IPS-20b (cell line): ENCODE results near the gene GALNT5.

Experiments used
- H3K27ac ChIP-seq: one replicate; pipeline ENCODE4 v1.5.1; 2013; ENCODE audit warnings: low read length
- H3K27me3 ChIP-seq: 2 replicates; pipeline ENCODE4 v1.6.1; 2013; ENCODE audit warnings: mild to moderate bottlenecking, low read length, inconsistent platforms; ENCODE audit not compliant: insufficient read depth
- H3K36me3 ChIP-seq: 2 replicates; pipeline ENCODE4 v1.6.1; 2013; ENCODE audit warnings: low read depth, mild to moderate bottlenecking, inconsistent platforms, low read length, moderate library complexity; ENCODE audit not compliant: insufficient read depth
- H3K4me1 ChIP-seq: 2 replicates; pipeline ENCODE4 v1.6.1; 2013; ENCODE audit warnings: mild to moderate bottlenecking, control low read depth, inconsistent platforms, low read length, moderate library complexity; ENCODE audit not compliant: insufficient read depth
- H3K4me3 ChIP-seq: 2 replicates; pipeline ENCODE4 v1.5.1; 2013; ENCODE audit warnings: mild to moderate bottlenecking, low read length, inconsistent platforms
- H3K9ac ChIP-seq: 2 replicates; pipeline ENCODE4 v1.6.1; 2013; ENCODE audit warnings: low read depth, mild to moderate bottlenecking, inconsistent platforms, low read length, moderate library complexity
- H3K9me3 ChIP-seq: 2 replicates; pipeline ENCODE4 v1.6.1; 2013; ENCODE audit warnings: mild to moderate bottlenecking, low read depth, low read length, inconsistent platforms; ENCODE audit not compliant: insufficient read depth

The GALNT5 gene

DNA sequence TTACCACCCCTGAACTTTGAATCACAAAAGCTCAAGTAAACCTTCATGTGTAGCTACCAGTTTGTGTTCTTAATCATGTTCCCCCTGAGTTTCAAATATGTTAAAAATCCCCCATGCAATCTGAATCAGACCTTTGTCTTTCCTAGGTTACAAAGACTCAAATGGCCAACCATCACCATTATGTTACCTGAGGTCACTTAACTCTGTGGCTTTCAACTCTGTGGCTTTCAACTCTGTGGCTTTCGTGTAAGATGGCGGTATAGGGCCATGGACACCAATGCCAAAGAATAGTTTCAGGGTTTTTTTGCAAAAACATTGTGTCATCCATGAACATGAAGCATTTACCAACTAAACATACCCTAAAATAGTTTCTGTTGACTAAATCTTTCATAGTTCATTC, 61.4 kb downstream of the GALNT5 start:
- Histone ChIP-seq H3K36me3 (no peaks in the 10 kb centered on the region), H3K9ac (no peak overlapping the region), H3K4me1 (peaks cover 21% of the 10 kb centered on the region; the same call in 1 of the 2 replicates), H3K9me3 (no peaks in the 10 kb centered on the region), H3K27me3 (no peaks in the 10 kb centered on the region), H3K27ac (no peak overlapping the region), H3K4me3 (no peak overlapping the region)

DNA sequence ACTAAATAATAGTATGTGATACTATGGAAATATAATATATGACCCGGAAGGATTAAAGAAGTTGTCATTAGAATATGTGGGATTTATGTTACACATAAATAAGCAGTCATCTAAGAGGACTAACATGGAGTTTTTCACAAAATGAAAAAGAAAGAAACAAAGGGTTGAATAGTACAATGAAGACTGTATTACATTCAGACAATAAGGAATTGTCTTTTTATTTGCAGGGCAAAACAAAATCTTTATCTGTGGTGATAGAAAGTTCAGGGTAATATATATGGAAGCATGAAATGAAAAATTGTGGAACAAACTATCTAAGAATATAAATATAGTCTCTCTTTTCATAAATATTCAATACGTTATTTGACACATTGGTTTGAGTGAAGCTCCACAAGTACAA, 62.3 kb downstream of the GALNT5 start:
- H3K4me3 ChIP-seq = no peak overlapping the region
- H3K9me3 ChIP-seq = no peaks in the 10 kb centered on the region
- H3K27me3 ChIP-seq = no peaks in the 10 kb centered on the region
- peaks cover 21% of the 10 kb centered on the region; the same call in 1 of the 2 replicates for H3K4me1 ChIP-seq
- no peak overlapping the region for H3K27ac ChIP-seq
- H3K36me3 ChIP-seq = no peaks in the 10 kb centered on the region
- H3K9ac ChIP-seq = no peak overlapping the region

DNA sequence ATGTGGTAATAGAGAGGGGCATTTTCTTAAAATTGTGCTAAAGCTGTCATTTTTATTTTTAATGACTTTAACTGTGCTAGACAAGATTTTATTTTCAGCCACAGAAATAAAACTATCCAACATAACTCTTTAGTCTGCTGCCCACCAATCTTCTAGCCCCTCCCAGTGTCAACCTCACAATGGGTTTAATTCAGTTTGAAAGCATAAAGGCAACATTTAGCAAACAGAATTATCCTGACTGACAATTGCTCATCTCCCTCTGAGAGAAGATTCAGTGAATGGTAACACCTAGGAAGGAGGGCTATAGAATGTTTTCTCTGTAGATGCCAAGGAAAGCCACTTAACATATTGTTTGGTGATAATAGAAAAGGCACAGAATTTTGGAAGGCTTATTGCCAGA, 62.9 kb downstream of the GALNT5 start:
- Histone ChIP-seq H3K9me3 (no peaks in the 10 kb centered on the region), H3K27me3 (no peaks in the 10 kb centered on the region), H3K9ac (no peak overlapping the region), H3K36me3 (no peaks in the 10 kb centered on the region), H3K4me3 (no peak overlapping the region), H3K4me1 (peaks cover 23% of the 10 kb centered on the region; the same call in 1 of the 2 replicates), H3K27ac (no peak overlapping the region)

DNA sequence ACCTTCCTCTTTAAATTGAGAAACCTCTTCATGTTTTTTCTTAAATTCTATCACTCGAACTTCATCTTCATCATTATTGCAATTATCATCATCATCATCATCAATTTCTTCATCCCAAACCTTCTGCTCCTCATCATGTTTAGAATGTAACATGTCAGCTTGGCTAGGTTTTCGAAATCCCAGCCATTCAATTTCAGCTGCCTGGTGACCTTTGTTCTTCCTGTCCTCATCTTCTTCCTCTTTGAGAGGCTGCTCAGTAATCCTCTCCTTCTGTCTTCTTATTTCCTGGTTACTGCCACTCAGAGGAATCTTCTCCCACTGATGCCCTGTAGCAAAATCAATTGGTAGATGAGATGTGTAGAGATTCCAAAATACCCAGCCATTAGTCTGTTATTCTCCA, 64.0 kb downstream of the GALNT5 start:
- H3K36me3 ChIP-seq = no peaks in the 10 kb centered on the region
- no peaks in the 10 kb centered on the region for H3K9me3 ChIP-seq
- peaks cover 24% of the 10 kb centered on the region; the same call in 1 of the 2 replicates for H3K4me1 ChIP-seq
- no peak overlapping the region for H3K27ac ChIP-seq
- H3K9ac ChIP-seq = no peak overlapping the region
- no peaks in the 10 kb centered on the region for H3K27me3 ChIP-seq
- H3K4me3 ChIP-seq = no peak overlapping the region

DNA sequence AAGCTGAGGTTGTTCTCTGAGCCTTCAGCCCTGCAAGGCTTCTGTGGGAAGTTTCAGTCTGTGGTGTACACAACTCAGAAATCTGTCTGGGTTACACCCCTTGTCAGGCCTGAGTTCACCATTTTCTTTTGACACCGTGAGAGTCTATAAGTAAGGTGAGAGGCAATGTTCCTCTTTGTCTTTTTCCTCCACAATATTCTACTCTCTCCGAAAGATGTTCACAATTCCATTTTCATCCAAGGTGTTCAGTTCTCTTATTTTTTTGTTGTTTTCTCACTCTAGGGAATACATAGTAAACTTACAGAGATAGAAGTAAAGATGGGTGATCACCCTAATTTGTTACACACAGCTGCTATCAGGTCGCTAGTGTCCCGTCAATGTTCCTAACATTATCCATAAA, 64.9 kb downstream of the GALNT5 start:
- no peak overlapping the region for H3K9ac ChIP-seq
- peaks cover 27% of the 10 kb centered on the region; the same call in 1 of the 2 replicates for H3K4me1 ChIP-seq
- no peaks in the 10 kb centered on the region for H3K27me3 ChIP-seq
- no peaks in the 10 kb centered on the region for H3K36me3 ChIP-seq
- H3K27ac ChIP-seq = no peak overlapping the region
- no peaks in the 10 kb centered on the region for H3K9me3 ChIP-seq
- no peak overlapping the region for H3K4me3 ChIP-seq

DNA sequence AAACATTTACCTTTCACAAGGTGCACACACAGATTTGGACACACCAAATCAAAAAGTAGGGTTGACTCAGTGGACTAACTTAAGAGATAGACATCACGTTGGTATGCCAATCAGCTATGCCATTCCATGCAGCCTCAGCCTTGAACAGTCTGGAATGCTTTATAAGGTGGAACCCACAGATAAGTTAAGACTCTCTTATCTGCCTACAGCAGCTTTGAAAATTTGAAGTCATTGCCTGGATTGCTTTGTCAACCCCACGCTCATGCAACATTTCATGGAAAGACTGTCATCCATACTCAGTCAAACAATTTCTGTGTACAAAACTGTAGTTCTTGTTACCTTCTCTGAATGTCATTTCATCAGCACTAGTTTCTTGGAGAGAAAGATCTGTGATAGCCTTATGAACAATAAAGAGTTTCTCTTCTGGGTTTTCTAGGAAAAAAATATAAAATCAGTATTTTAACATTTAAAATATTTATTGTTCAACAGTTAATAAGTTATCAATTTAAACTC, 66.9 kb downstream of the GALNT5 start:
- Histone ChIP-seq H3K4me1 (peaks cover 24% of the 10 kb centered on the region; the same call in 1 of the 2 replicates), H3K9ac (no peak overlapping the region), H3K27me3 (no peaks in the 10 kb centered on the region), H3K4me3 (no peak overlapping the region), H3K27ac (no peak overlapping the region), H3K9me3 (no peaks in the 10 kb centered on the region), H3K36me3 (no peaks in the 10 kb centered on the region)

DNA sequence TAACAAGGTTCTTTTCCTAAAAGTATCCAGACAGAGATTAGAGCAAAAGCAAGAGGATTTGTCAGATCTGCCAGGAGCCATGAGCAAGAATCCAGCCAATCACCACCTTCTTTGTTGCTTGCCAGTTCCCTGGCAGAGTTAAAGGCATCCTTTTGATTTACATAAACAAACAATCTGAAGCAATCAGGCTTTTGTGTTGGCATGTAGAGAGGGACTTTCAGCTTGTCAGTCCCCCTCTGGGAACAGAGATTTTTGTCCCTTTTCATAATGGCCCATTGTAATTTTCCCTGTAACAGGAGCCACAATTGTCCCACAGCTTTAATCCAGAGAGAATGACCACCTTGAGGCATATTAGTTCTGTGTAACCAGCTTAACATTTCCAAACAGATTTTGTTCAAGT, 68.3 kb downstream of the GALNT5 start, which contains the start of gene ERMN:
ERMN (minus strand) TSS at position 39 of the 400 bp plus-strand sequence. CDS start 182 bp downstream, outside the sequence.
- Histone ChIP-seq H3K4me3 (no peak within 1 kb of the TSS), H3K9me3 (no peaks in the 10 kb centered on the region), H3K4me1 (peaks cover 24% of the 10 kb centered on the region; the same call in 1 of the 2 replicates), H3K36me3 (no peaks in the 10 kb centered on the region), H3K27me3 (no peaks in the 10 kb centered on the region; the same call in 1 of the 2 replicates), H3K9ac (no peak within 1 kb of the TSS), H3K27ac (no peak within 1 kb of the TSS)

DNA sequence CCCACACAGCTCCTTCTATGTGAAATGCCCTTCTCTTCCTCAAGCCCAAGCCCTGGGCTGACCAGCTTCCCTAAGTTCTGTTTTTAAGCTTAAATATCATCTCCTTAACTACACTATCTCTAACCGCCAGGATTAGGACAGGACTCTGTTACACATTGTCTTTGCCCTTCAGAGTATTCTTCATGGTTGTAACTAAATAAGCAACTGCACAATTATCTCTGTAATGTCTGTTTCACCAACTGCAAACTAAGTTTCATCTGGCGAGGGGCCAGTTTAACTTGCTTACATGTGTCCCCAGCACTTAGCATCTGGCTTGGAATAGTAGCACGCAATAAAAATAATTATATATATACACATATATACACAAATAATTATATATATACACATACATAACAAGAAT, 69.2 kb downstream of the GALNT5 start:
- H3K4me1 ChIP-seq = peaks cover 19% of the 10 kb centered on the region; the same call in 1 of the 2 replicates
- no peak overlapping the region for H3K4me3 ChIP-seq
- no peaks in the 10 kb centered on the region; the same call in 1 of the 2 replicates for H3K27me3 ChIP-seq
- no peak overlapping the region for H3K27ac ChIP-seq
- no peak overlapping the region for H3K9ac ChIP-seq
- no peaks in the 10 kb centered on the region for H3K36me3 ChIP-seq
- no peaks in the 10 kb centered on the region for H3K9me3 ChIP-seq

DNA sequence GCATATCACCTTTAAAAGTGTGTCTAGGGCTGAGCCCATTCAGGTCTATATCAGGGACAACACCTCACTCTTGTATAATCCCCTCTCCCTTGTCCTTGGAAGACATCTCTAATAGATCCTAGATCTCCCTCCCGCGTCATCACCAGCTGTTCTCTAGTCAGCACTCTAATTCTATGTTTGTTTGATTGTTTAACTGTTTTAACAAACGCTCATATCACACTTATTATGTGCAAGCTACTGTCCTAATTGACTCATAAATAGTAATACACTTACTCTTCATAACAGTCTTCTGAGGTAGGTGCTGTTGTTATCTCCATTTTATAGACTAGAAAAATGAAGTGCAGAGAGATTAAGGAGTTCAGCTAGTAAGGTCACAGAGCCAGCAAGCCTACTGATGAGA, 69.7 kb downstream of the GALNT5 start:
- peaks cover 19% of the 10 kb centered on the region; the same call in 1 of the 2 replicates for H3K4me1 ChIP-seq

DNA sequence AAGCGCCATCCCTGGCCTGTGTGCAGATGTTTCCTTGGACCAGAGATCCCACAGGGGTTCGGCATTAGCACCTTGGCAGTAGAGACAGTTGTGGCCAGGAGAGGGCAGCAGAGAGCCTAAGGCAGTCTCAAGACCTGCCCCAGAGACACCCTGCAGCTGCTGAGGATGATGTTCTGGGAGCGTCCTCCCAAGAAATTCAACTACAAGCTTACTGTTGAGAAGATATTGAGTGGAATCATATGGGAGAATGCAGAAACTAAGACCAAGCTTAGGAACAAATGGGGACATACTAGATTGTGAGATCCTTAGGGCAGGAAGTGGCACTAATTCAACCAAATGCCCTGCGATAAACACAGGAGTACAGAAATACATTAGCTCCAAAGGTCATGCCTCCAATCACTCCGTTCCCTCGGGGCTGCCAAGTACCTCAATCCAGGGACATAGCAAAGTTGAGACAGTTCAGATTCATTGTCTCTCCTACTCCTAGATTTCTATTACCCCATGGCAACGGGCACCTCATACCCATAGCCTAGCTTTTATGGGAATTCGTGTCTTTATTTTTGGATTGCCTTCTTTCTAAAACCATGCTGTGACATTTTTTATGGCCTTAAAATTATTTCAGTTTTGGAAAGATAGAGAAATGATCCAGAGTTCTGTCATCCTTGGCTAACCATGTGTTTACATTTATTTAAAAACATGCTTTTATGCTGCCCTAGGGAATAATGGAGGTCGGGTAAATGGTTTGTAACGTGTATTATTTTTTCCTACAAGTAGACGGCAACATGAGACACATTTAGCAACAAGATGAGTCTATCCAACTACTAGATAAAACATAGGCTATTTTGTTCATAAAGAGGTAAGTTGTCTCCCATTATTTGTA, 70.4 kb downstream of the GALNT5 start:
- no peak overlapping the region for H3K4me3 ChIP-seq
- peaks cover 19% of the 10 kb centered on the region; the same call in 1 of the 2 replicates for H3K4me1 ChIP-seq
- H3K9me3 ChIP-seq = no peaks in the 10 kb centered on the region
- no peak overlapping the region for H3K9ac ChIP-seq
- H3K36me3 ChIP-seq = no peaks in the 10 kb centered on the region
- H3K27ac ChIP-seq = no peak overlapping the region
- no peaks in the 10 kb centered on the region; the same call in 1 of the 2 replicates for H3K27me3 ChIP-seq

More for the DNA sequence above, 69.7 kb downstream of the GALNT5 start:
- Histone ChIP-seq H3K36me3 (no peaks in the 10 kb centered on the region), H3K27me3 (no peaks in the 10 kb centered on the region; the same call in 1 of the 2 replicates), H3K27ac (no peak overlapping the region), H3K4me3 (no peak overlapping the region), H3K9me3 (no peaks in the 10 kb centered on the region), H3K9ac (no peak overlapping the region)

DNA sequence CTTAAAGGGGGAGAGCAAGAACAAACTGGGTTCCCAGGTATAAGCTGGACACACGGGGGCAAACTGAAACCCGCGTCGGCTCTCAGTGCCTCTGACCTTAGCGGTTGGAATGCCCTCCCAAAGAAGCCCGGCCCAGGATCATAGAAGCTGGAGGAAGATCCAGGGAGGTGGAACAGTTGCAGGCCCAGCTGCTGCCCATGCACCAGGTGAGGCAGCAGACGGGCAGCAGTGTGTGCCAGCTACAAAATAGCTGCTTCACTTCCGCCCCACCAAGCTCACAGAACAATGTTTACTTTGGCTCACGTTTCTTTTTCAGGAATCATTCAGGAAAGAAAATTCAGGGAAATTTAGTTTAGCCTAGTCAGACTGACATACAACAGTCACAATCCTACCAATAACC, 72.0 kb downstream of the GALNT5 start:
- no peaks in the 10 kb centered on the region; the same call in 1 of the 2 replicates for H3K27me3 ChIP-seq
- H3K27ac ChIP-seq = no peak overlapping the region
- peaks cover 19% of the 10 kb centered on the region; the same call in 1 of the 2 replicates for H3K4me1 ChIP-seq

More for the DNA sequence above, 72.0 kb downstream of the GALNT5 start:
- Histone ChIP-seq H3K9ac (no peak overlapping the region), H3K4me3 (no peak overlapping the region), H3K36me3 (no peaks in the 10 kb centered on the region), H3K9me3 (no peaks in the 10 kb centered on the region)
